Fibroblast of lung (primary cell): ENCODE results near the gene BMPR1B. TPM values are rescaled to one million over a fixed set of nuclear protein-coding genes. Genes with fewer than 3 reads are reported as not detected.

Experiments
- DNase-seq, 2 donors: peaks; one replicate each; pipeline versions ENCODE4 v3.0.0 to v3.0.0-alpha.2; 2010; ENCODE audit warnings: low read depth in 2 of 2
- H2AFZ ChIP-seq: 2 replicates; pipeline ENCODE4 v1.5.1; 2012; ENCODE audit warnings: low read length, control low read depth, inconsistent platforms
- H3K27ac ChIP-seq: 2 replicates; pipeline ENCODE4 v1.5.1; 2011; ENCODE audit warnings: low read length, control low read depth; ENCODE audit not compliant: insufficient read depth
- H3K27me3 ChIP-seq: 2 replicates; pipeline ENCODE4 v1.5.1; 2011; ENCODE audit warnings: mild to moderate bottlenecking, low read length; ENCODE audit not compliant: control insufficient read depth, insufficient read depth
- H3K36me3 ChIP-seq: 2 replicates; pipeline ENCODE4 v1.5.1; 2011; ENCODE audit warnings: low read length; ENCODE audit not compliant: control insufficient read depth, insufficient read depth
- H3K4me1 ChIP-seq: 2 replicates; pipeline ENCODE4 v1.5.1; 2011; ENCODE audit warnings: low read length; ENCODE audit not compliant: control insufficient read depth, insufficient read depth; ENCODE audit errors: extremely low read depth
- H3K4me2 ChIP-seq: 2 replicates; pipeline ENCODE4 v1.5.1; 2011; ENCODE audit warnings: low read length, control low read depth; ENCODE audit not compliant: insufficient read depth; ENCODE audit errors: extremely low read depth
- H3K4me3 ChIP-seq, 4 experiments: fragments of 200-600 bp in 1 of 4; sonication (generic) in 1 of 4; replicated peaks in 1 of 4; 2 replicates each; pipeline ENCODE4 v1.5.1; 2011 to 2016; ENCODE audit warnings: low read length in 4 of 4, low read depth in 3 of 4, mild to moderate bottlenecking in 3 of 4, control low read depth in 2 of 4, inconsistent platforms in 1 of 4, mixed read lengths in 1 of 4; ENCODE audit not compliant: insufficient read depth in 1 of 4; ENCODE audit errors: control extremely low read depth in 1 of 4
- H3K79me2 ChIP-seq: 2 replicates; pipeline ENCODE4 v1.5.1; 2012; ENCODE audit warnings: mild to moderate bottlenecking, low read length, inconsistent platforms; ENCODE audit not compliant: control insufficient read depth, insufficient read depth
- H3K9ac ChIP-seq: 2 replicates; pipeline ENCODE4 v1.5.1; 2011; ENCODE audit warnings: mild to moderate bottlenecking, low read length, control low read depth; ENCODE audit not compliant: insufficient read depth
- H3K9me3 ChIP-seq: 2 replicates; pipeline ENCODE4 v1.5.1; 2012; ENCODE audit warnings: low read depth, low read length; ENCODE audit not compliant: control insufficient read depth, insufficient read depth
- H4K20me1 ChIP-seq: 2 replicates; pipeline ENCODE4 v1.5.1; 2011; ENCODE audit warnings: low read length; ENCODE audit not compliant: control insufficient read depth, insufficient read depth; ENCODE audit errors: extremely low read depth
- CTCF ChIP-seq, 2 donors: IDR thresholded peaks in 1 of 2; conservative IDR thresholded peaks in 1 of 2; 1 replicate in 1 of 2; 2 replicates in 1 of 2; pipeline ENCODE4 v1.5.1; 2011 to 2012; ENCODE audit warnings: low read length in 2 of 2, control low read depth in 1 of 2, inconsistent platforms in 1 of 2, low read depth in 1 of 2, mild to moderate bottlenecking in 1 of 2
- EZH2 ChIP-seq: IDR thresholded peaks from 2 replicates; pipeline ENCODE4 v1.5.1; 2012; ENCODE audit warnings: low read length, control low read depth, mild to moderate bottlenecking; ENCODE audit errors: missing control alignments
- polyA plus RNA-seq, 2 donors: library from polyadenylated mRNA; depleted of rRNA in 1 of 2; stranded (reverse) in 1 of 2; unstranded in 1 of 2; fragments of >200 nt; gene quantifications; 2 replicates each; pipeline ENCODE4 v1.2.1, GENCODE V29; 2011 to 2012; ENCODE audit warnings: missing spikeins in 1 of 2
- total RNA-seq: library from RNA; depleted of rRNA; stranded (reverse); fragments of >200 nt; gene quantifications from 2 replicates; pipeline ENCODE4 v1.2.1, GENCODE V29; 2014

The BMPR1B gene
- total and polyA plus RNA-seq, 2 donors (not counting 1 experiment from before 2014, with no cell fraction given) = 0.17 to 0.45 TPM

GRCh38 chr4:94895081-94895480 is 137.3 kb downstream of the BMPR1B start:
- Histone ChIP-seq H3K4me2 (no peak overlapping the region), H3K4me1 (no peaks in the 10 kb centered on the region), H3K9ac (no peak overlapping the region), H2AFZ (no peak overlapping the region), H3K27me3 (no peaks in the 10 kb centered on the region), H3K79me2 (no peaks in the 10 kb centered on the region), H3K4me3 (no peak overlapping the region), H3K9me3 (no peaks in the 10 kb centered on the region), H4K20me1 (no peaks in the 10 kb centered on the region), H3K27ac (no peak overlapping the region), H3K36me3 (no peaks in the 10 kb centered on the region)
- peak; percentile 12 to 84 for DNase-seq
- no peak for TF ChIP-seq EZH2

GRCh38 chr4:94897023-94897422 is 139.3 kb downstream of the BMPR1B start:
- DNase-seq = no peak
- no peak overlapping the region for H3K4me2 ChIP-seq

GRCh38 chr4:94905511-94905910 is 147.8 kb downstream of the BMPR1B start:
- H3K4me3 ChIP-seq = no peak overlapping the region
- H4K20me1 ChIP-seq = no peaks in the 10 kb centered on the region
- no peak for DNase-seq
- no peaks in the 10 kb centered on the region for H3K4me1 ChIP-seq
- H3K4me2 ChIP-seq = no peak overlapping the region
- no peak overlapping the region for H3K9ac ChIP-seq
- H3K79me2 ChIP-seq = no peaks in the 10 kb centered on the region
- no peaks in the 10 kb centered on the region for H3K27me3 ChIP-seq
- TF ChIP-seq EZH2 = no peak
- no peak for TF ChIP-seq CTCF (conservative IDR thresholded peaks at IDR 0.05 in 1 of 2, IDR thresholded peaks at IDR 0.05 in 1 of 2; ENCODE audit: low read depth in 1 of 2, low read length in 2 of 2)
- H2AFZ ChIP-seq = no peak overlapping the region
- no peaks in the 10 kb centered on the region for H3K9me3 ChIP-seq
- no peak overlapping the region for H3K27ac ChIP-seq
- H3K36me3 ChIP-seq = no peaks in the 10 kb centered on the region

More at GRCh38 chr4:94897023-94897422, 139.3 kb downstream of the BMPR1B start:
- no peaks in the 10 kb centered on the region for H3K4me1 ChIP-seq
- no peaks in the 10 kb centered on the region for H3K36me3 ChIP-seq
- H3K79me2 ChIP-seq = no peaks in the 10 kb centered on the region
- no peaks in the 10 kb centered on the region for H4K20me1 ChIP-seq
- no peak overlapping the region for H2AFZ ChIP-seq
- H3K4me3 ChIP-seq = no peak overlapping the region
- no peaks in the 10 kb centered on the region for H3K9me3 ChIP-seq
- TF ChIP-seq CTCF (conservative IDR thresholded peaks at IDR 0.05 in 1 of 2, IDR thresholded peaks at IDR 0.05 in 1 of 2; ENCODE audit: low read depth in 1 of 2, low read length in 2 of 2) (no peak), EZH2 (no peak)
- no peaks in the 10 kb centered on the region for H3K27me3 ChIP-seq
- no peak overlapping the region for H3K9ac ChIP-seq
- H3K27ac ChIP-seq = no peak overlapping the region
